ENCODE measurements around the gene ZIC1. TPM values are rescaled to one million over a fixed set of nuclear protein-coding genes. Genes with fewer than 3 reads are reported as not detected.

The ZIC1 gene
- total RNA-seq, 1 experiment from 2014 or later: not detected

GRCh38 chr3:147371140-147371539, 38.0 kb upstream of the ZIC1 start:
- DNase-seq (ENCODE audit: low read depth, low spot score) (no peak), ATAC-seq (no peak)
- Histone ChIP-seq H4K20me1 (ENCODE audit: insufficient read depth) (no peaks in the 10 kb centered on the region), H3K4me2 (ENCODE audit: low read length) (no peak overlapping the region), H3K27me3 (ENCODE audit: insufficient read depth, low read length) (peaks cover 6% of the 10 kb centered on the region; the same call in 1 of the 2 replicates), H3K9me3 (ENCODE audit: control insufficient read depth in 1 of 2, insufficient read depth in 1 of 2, low read depth in 1 of 2, low read length in 2 of 2) (no peaks in the 10 kb centered on the region), H3K9ac (ENCODE audit: low read length) (no peak overlapping the region), H2AFZ (ENCODE audit: low read depth, low read length, poor library complexity, severe bottlenecking) (no peak overlapping the region), H3K27ac (ENCODE audit: low read depth, low read length) (no peak overlapping the region), H3K36me3 (ENCODE audit: control insufficient read depth in 1 of 2, insufficient read depth in 2 of 2, low read length in 2 of 2) (no peaks in the 10 kb centered on the region), H3K9me2 (ENCODE audit: insufficient read depth) (no peaks in the 10 kb centered on the region), H3K4me1 (ENCODE audit: control insufficient read depth in 1 of 2, insufficient read depth in 2 of 2, low read length in 2 of 2) (no peaks in the 10 kb centered on the region), H3K79me2 (ENCODE audit: insufficient read depth, low read length) (no peaks in the 10 kb centered on the region), H3K4me3 (replicated peaks in 1 of 2; ENCODE audit: low read depth in 1 of 2, low read length in 2 of 2) (no peak overlapping the region)
- ChIA-PET POLR2A (no interaction called here), CTCF (interaction anchor here (0.9 kb wide), 1 partner anchor 10 kb away, joined by 4 read pairs; no protein-coding TSS in a partner anchor), RAD21 (ENCODE audit: low non-redundant PET in 1 of 2, low total read pairs in 2 of 2, uncharacterized antibody in 2 of 2, unreplicated experiment in 2 of 2) (no interaction called here)
- intact Hi-C loops (cut with micrococcal nuclease): no loop called here
- no TSS peak for BruUV-seq (replicated peaks)
- no peak for TF ChIP-seq EZH2 (IDR thresholded peaks at IDR 0.05)
- TF ChIP-seq POLR2AphosphoS5 (IDR thresholded peaks at IDR 0.05; ENCODE audit: low read depth, low read length): no peak
- no peak for TF ChIP-seq RAD21 (IDR thresholded peaks at IDR 0.05; ENCODE audit: low read depth)
- no peak for TF ChIP-seq REST (IDR thresholded peaks at IDR 0.05; ENCODE audit: low read depth)
- no peak for TF ChIP-seq ATF3 (IDR thresholded peaks at IDR 0.05)
- TF ChIP-seq FOSL1 (IDR thresholded peaks at IDR 0.05; ENCODE audit: low read depth): no peak
- TF ChIP-seq EGR1 (IDR thresholded peaks at IDR 0.05; ENCODE audit: low read depth): no peak
- TF ChIP-seq SP1 (IDR thresholded peaks at IDR 0.05; ENCODE audit: low read depth): no peak
- no peak for TF ChIP-seq JUND (IDR thresholded peaks at IDR 0.05)

Data from HCT116 (cell line).